Measurements from ENCODE around the gene POLR1H.
A peak's percentile ranks its signal among the peaks of the same experiment; 100 is the strongest.
"Not testable (repeated sequence)": the region's sequence is repeated elsewhere in the genome, so short reads cannot be mapped to it uniquely, and the experiment has no call there.

POLR1H gene, protein sequence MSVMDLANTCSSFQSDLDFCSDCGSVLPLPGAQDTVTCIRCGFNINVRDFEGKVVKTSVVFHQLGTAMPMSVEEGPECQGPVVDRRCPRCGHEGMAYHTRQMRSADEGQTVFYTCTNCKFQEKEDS

GRCh38 chr6:30061092-30061857 is at the start of gene POLR1H:
TSS of gene POLR1H (plus strand) at chr6:30061265. CDS start at chr6:30061525, 260 bp downstream.
- DNase-seq (ENCODE audit: extremely low read depth, insufficient read length): peak; percentile 87
- peaks cover 2% of the 10 kb centered on the region; the same call in 1 of the 2 replicates for H3K36me3 ChIP-seq (ENCODE audit: control insufficient read depth, insufficient read depth, low read length)
- peak within 1 kb of the TSS; percentile 75 for H3K4me3 ChIP-seq (replicated peaks; ENCODE audit: low read depth, low read length)
- no peak for TF ChIP-seq CTCF (IDR thresholded peaks at IDR 0.05; ENCODE audit: insufficient read depth, low read length, poor library complexity, severe bottlenecking)
- no peaks in the 10 kb centered on the region for H3K27me3 ChIP-seq (replicated peaks; ENCODE audit: control insufficient read depth, insufficient read depth, low read length)

GRCh38 chr6:30013291-30013922 is 47.7 kb upstream of the POLR1H start:
- peak; percentile 86 for TF ChIP-seq CTCF (IDR thresholded peaks at IDR 0.05; ENCODE audit: insufficient read depth, low read length, poor library complexity, severe bottlenecking)
- Histone ChIP-seq H3K36me3 (ENCODE audit: control insufficient read depth, insufficient read depth, low read length) (no peaks in the 10 kb centered on the region; the same call in none of the 2 replicates), H3K27me3 (replicated peaks; ENCODE audit: control insufficient read depth, insufficient read depth, low read length) (no peaks in the 10 kb centered on the region), H3K4me3 (replicated peaks; ENCODE audit: low read depth, low read length) (no peak overlapping the region)
- DNase-seq (ENCODE audit: extremely low read depth, insufficient read length): no peak

DNA sequence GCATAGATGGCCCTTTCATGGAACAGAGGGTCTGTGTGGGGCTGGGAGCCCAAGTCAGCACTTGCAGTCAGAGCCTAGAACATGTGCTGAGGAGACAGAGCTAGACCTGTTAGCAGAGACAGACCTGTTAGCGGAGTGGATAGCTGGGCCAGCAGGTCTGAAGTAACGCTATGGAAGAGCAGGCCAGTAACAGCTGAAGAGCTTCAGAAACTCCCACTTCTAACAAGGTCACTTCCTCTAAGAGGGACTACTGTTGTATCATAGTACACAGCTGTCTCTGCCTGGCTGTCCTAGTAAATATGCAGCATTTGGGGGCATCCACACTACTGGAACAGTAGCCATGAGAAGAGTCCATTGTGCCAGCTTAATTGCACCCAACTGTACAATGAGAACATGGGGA is 41.2 kb upstream of the POLR1H start:
- H3K27me3 ChIP-seq (replicated peaks; ENCODE audit: control insufficient read depth, insufficient read depth, low read length): no peaks in the 10 kb centered on the region
- no peaks in the 10 kb centered on the region; the same call in 1 of the 2 replicates for H3K36me3 ChIP-seq (ENCODE audit: control insufficient read depth, insufficient read depth, low read length)
- H3K4me3 ChIP-seq (replicated peaks; ENCODE audit: low read depth, low read length): no peak overlapping the region
- DNase-seq (ENCODE audit: extremely low read depth, insufficient read length): no peak
- TF ChIP-seq CTCF (IDR thresholded peaks at IDR 0.05; ENCODE audit: insufficient read depth, low read length, poor library complexity, severe bottlenecking): no peak

DNA sequence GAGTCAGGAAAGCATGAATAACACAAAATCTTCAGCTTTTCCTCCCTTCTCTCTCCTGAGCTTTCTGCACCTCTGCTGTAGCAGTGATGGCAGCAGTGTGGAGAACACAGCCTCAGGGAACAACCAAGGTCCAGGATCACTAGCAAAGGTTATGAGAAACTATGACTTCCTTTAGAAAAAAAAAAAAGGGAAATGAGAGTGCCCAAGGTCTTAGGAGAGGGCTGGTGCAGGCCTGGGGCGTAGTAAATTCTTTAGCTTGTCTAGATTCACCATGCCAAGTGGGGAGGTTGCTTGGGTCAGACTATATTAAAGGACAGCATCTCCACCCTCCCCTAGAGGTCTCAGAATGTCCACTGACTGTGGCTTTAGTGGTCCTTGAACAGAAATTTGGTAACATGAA is 40.4 kb upstream of the POLR1H start:
- no peak for TF ChIP-seq CTCF (IDR thresholded peaks at IDR 0.05; ENCODE audit: insufficient read depth, low read length, poor library complexity, severe bottlenecking)

GRCh38 chr6:30022189-30022588 is 38.9 kb upstream of the POLR1H start:
- TF ChIP-seq CTCF (IDR thresholded peaks at IDR 0.05; ENCODE audit: insufficient read depth, low read length, poor library complexity, severe bottlenecking): no peak
- Histone ChIP-seq H3K36me3 (ENCODE audit: control insufficient read depth, insufficient read depth, low read length) (no peaks in the 10 kb centered on the region; the same call in 1 of the 2 replicates), H3K4me3 (replicated peaks; ENCODE audit: low read depth, low read length) (no peak overlapping the region), H3K27me3 (replicated peaks; ENCODE audit: control insufficient read depth, insufficient read depth, low read length) (no peaks in the 10 kb centered on the region)
- DNase-seq (ENCODE audit: extremely low read depth, insufficient read length): no peak

More for the DNA sequence above, 40.4 kb upstream of the POLR1H start:
- Histone ChIP-seq H3K36me3 (ENCODE audit: control insufficient read depth, insufficient read depth, low read length) (no peaks in the 10 kb centered on the region; the same call in 1 of the 2 replicates), H3K27me3 (replicated peaks; ENCODE audit: control insufficient read depth, insufficient read depth, low read length) (no peaks in the 10 kb centered on the region), H3K4me3 (replicated peaks; ENCODE audit: low read depth, low read length) (no peak overlapping the region)
- DNase-seq (ENCODE audit: extremely low read depth, insufficient read length): no peak

DNA sequence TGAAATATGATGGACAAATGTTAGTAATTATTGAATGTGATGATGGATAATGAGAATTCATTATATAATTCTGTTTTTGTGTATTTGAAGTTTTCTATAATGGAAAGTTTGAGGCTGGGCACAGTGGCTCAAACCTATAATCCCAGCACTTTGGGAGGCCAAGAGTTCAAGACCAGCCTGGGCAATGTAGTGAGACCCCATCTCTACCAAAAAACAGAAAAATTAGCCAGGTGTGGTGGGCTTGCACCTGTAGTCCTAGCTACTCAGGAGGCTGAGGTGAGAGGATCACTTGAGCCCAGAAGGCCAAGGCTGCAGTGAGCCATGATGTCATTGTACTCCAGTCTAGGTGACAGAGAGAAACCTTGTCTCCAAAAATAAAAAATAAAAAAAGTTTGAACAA is 38.4 kb upstream of the POLR1H start:
- not testable (repeated sequence) for H3K27me3 ChIP-seq (replicated peaks; ENCODE audit: control insufficient read depth, insufficient read depth, low read length); H3K4me3 ChIP-seq (replicated peaks; ENCODE audit: low read depth, low read length); H3K36me3 ChIP-seq (ENCODE audit: control insufficient read depth, insufficient read depth, low read length); DNase-seq (ENCODE audit: extremely low read depth, insufficient read length)

All from GM06990 (cell line).